H7 (cell line): ENCODE data around the gene DCUN1D2. TPM values are rescaled to one million over a fixed set of nuclear protein-coding genes. Genes with fewer than 3 reads are reported as not detected.
"Not testable (repeated sequence)": the region's sequence is repeated elsewhere in the genome, so short reads cannot be mapped to it uniquely, and the experiment has no call there.

Experiments used
- DNase-seq: peaks from one replicate; pipeline ENCODE4 v3.0.0; 2012
- H3K27me3 ChIP-seq: 2 replicates; pipeline ENCODE4 v1.6.0; 2011; ENCODE audit warnings: mild to moderate bottlenecking, low read length; ENCODE audit not compliant: control insufficient read depth, insufficient read depth
- H3K36me3 ChIP-seq: replicated peaks from 2 replicates; pipeline ENCODE4 v1.5.1; 2011; ENCODE audit warnings: low read length; ENCODE audit not compliant: control insufficient read depth, insufficient read depth
- H3K4me3 ChIP-seq: 2 replicates; pipeline ENCODE4 v1.5.1; 2011; ENCODE audit warnings: low read depth, mild to moderate bottlenecking, control low read depth, low read length, moderate library complexity; ENCODE audit not compliant: insufficient read depth
- total RNA-seq: library from RNA; depleted of rRNA; stranded (reverse); fragments of >200 nt; shearing (Covaris generic); gene quantifications from 2 replicates; pipeline ENCODE4 v1.2.3, GENCODE V29; 2014

The DCUN1D2 gene
- total RNA-seq, 1 experiment from 2014 or later = 15.5 TPM

GRCh38 chr13:113445791-113446487 lies 44.6 kb downstream of the DCUN1D2 start:
- H3K36me3 ChIP-seq = no peaks in the 10 kb centered on the region
- H3K27me3 ChIP-seq = no peaks in the 10 kb centered on the region
- DNase-seq = peak; percentile 46
- no peak overlapping the region for H3K4me3 ChIP-seq

- no peaks in the 10 kb centered on the region for H3K36me3 ChIP-seq
- H3K4me3 ChIP-seq = no peak overlapping the region
- H3K27me3 ChIP-seq = no peaks in the 10 kb centered on the region
- DNase-seq = no peak
Observed at GRCh38 chr13:113443991-113444390, 46.5 kb downstream of the DCUN1D2 start.

GRCh38 chr13:113442985-113443362 lies 47.5 kb downstream of the DCUN1D2 start:
- no peak for DNase-seq
- H3K27me3 ChIP-seq = no peaks in the 10 kb centered on the region
- no peaks in the 10 kb centered on the region for H3K36me3 ChIP-seq
- no peak overlapping the region for H3K4me3 ChIP-seq

- no peak for DNase-seq
Observed at GRCh38 chr13:113442354-113442984, 48.0 kb downstream of the DCUN1D2 start.

GRCh38 chr13:113441661-113442060 lies 48.9 kb downstream of the DCUN1D2 start:
- Histone ChIP-seq H3K36me3 (no peaks in the 10 kb centered on the region), H3K27me3 (no peaks in the 10 kb centered on the region), H3K4me3 (no peak overlapping the region)
- DNase-seq = no peak

More at GRCh38 chr13:113442354-113442984, 48.0 kb downstream of the DCUN1D2 start:
- no peaks in the 10 kb centered on the region for H3K36me3 ChIP-seq
- H3K27me3 ChIP-seq = no peaks in the 10 kb centered on the region
- no peak overlapping the region for H3K4me3 ChIP-seq

GRCh38 chr13:113437408-113438010 lies 53.0 kb downstream of the DCUN1D2 start:
- Histone ChIP-seq H3K27me3 (no peaks in the 10 kb centered on the region), H3K4me3 (no peak overlapping the region), H3K36me3 (no peaks in the 10 kb centered on the region)
- DNase-seq = peak; percentile 30

GRCh38 chr13:113436866-113437265 lies 53.6 kb downstream of the DCUN1D2 start:
- H3K36me3 ChIP-seq, DNase-seq, H3K4me3 ChIP-seq, H3K27me3 ChIP-seq: not testable (repeated sequence)

GRCh38 chr13:113435907-113436306 lies 54.6 kb downstream of the DCUN1D2 start:
- not testable (repeated sequence) for DNase-seq, H3K27me3 ChIP-seq, H3K36me3 ChIP-seq, H3K4me3 ChIP-seq

GRCh38 chr13:113433391-113433916 lies 57.1 kb downstream of the DCUN1D2 start:
- DNase-seq = no peak
- Histone ChIP-seq H3K36me3 (no peaks in the 10 kb centered on the region), H3K4me3 (no peak overlapping the region), H3K27me3 (no peaks in the 10 kb centered on the region)

- Histone ChIP-seq H3K4me3 (no peak overlapping the region), H3K36me3 (no peaks in the 10 kb centered on the region), H3K27me3 (no peaks in the 10 kb centered on the region)
- DNase-seq = no peak
Observed at GRCh38 chr13:113432506-113433270, 57.8 kb downstream of the DCUN1D2 start.

GRCh38 chr13:113431171-113431570 lies 59.3 kb downstream of the DCUN1D2 start:
- Histone ChIP-seq H3K36me3 (no peaks in the 10 kb centered on the region), H3K4me3 (no peak overlapping the region), H3K27me3 (no peaks in the 10 kb centered on the region)
- DNase-seq = no peak

GRCh38 chr13:113430378-113431110 lies 60.0 kb downstream of the DCUN1D2 start:
- Histone ChIP-seq H3K27me3 (no peaks in the 10 kb centered on the region), H3K4me3 (no peak overlapping the region), H3K36me3 (no peaks in the 10 kb centered on the region)
- no peak for DNase-seq

- DNase-seq = no peak
- H3K4me3 ChIP-seq = no peak overlapping the region
- H3K27me3 ChIP-seq = no peaks in the 10 kb centered on the region
- H3K36me3 ChIP-seq = no peaks in the 10 kb centered on the region
Observed at GRCh38 chr13:113429608-113429985, 60.9 kb downstream of the DCUN1D2 start.
